CD4-positive, alpha-beta T cell treated with Interleukin-12 subunit alpha and Interleukin-12 subunit beta, for 1 hour (primary cell): ENCODE data around the gene COL4A3.
A peak's percentile ranks its signal among the peaks of the same experiment; 100 is the strongest.

ENCODE experiments used
- DNase-seq: peaks from one replicate; pipeline ENCODE4 v3.0.0-alpha.2; 2020

The COL4A3 gene

GRCh38 chr2:227349989-227350612 lies 185.7 kb downstream of the COL4A3 start:
- DNase-seq, result no peak

GRCh38 chr2:227351639-227352038 lies 187.2 kb downstream of the COL4A3 start:
- no peak for DNase-seq

- no peak for DNase-seq
Observed at GRCh38 chr2:227360351-227360750, 195.9 kb downstream of the COL4A3 start.

GRCh38 chr2:227363756-227364155 lies 199.3 kb downstream of the COL4A3 start:
- peak; percentile 10 for DNase-seq
